ENCODE measurements around the gene PTPRK.
A peak's percentile ranks its signal among the peaks of the same experiment; 100 is the strongest.

Gene PTPRK

DNA sequence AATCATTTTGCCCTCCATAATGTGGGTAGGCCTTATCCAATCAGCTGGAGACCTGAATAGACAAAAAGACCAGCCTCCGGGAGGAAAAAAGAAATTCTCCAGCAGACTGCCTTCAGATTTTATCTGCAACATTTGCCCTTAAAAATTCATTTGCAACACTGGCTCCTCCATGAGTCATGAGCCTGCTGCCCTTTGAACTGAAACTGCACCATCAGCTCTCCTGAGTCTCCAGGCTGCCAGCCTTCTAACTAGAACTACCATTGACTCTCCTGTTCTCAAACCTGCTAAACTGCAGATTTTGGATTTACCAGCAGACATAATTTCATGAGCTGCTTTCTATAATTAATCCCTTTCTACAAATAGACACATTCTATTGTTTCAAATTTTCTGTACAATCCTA lies 395.7 kb downstream of the PTPRK start:
- DNase-seq, result peak; percentile 50

DNA sequence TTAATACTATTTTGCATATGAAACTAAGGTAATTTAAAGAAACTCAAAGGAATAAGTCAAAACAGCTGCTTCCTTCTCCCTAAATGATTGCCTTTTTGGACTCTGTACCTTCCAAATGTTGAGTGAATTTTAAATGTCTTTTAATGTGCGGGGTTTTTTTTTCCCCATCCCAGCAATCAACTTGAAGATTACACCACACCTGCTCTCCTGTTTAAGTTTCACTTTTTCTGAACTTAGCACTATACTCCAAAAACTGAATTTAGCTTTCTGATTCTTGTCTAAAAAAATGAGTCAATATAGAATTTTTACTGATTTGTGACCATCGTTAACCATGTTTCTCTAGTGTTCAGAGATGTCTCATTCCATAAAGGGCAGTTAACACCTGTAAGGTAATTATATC lies 398.8 kb downstream of the PTPRK start:
- DNase-seq, result no peak

DNA sequence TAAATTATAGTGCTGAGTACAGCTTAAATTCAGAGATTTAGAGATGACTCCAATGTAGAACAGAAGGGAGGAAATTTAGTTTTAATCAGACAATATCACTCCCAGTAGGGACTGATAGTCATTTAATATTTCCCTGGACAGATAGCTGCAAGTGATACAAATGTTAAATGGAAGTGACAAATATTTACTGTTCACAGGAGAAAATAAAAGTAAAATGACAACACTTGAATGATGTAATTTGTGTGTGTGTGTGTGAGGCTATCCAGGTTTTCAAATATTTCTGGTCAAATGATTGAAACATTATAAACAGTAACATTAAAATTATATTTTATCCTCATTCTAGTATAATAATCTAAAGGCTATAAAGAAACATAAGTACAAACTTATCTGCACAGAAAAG lies 399.2 kb downstream of the PTPRK start:
- DNase-seq, result no peak

DNA sequence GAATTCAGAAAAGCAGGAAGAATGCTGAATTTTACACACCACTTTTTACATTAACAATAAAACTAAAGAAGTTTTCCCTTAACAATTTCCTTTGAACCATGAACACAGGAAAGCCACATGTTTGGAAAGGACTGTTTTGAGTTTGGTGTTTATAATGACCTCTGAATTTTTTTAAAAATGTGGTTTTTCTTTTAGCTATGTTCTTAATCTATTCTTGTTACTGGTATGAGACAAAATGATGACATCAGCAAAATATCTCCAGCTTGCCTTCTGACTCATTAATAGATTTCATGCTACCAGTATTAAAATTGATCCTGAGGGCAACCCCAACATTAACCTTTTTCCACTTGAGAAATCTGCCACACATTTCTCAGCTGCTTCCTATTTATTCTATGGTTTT lies 402.0 kb downstream of the PTPRK start:
- DNase-seq, result no peak

DNA sequence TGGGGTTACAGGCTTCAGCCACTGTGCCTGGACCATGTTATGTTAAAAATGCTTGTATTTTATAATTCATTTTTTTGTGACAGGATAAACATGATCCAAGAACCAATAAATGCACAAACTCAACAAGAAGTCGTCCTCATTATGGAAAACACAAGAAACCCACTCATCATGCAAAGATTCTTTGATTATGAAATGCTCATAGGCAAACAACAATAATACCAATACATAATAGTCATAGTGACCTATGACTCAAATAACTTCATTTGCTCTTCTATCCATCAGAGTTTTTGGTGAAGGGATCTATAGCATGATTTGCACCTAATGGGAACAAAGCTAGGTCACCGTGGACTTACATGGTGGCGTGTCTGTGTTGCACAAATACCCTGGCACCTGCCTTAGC lies 402.5 kb downstream of the PTPRK start:
- DNase-seq, result no peak

DNA sequence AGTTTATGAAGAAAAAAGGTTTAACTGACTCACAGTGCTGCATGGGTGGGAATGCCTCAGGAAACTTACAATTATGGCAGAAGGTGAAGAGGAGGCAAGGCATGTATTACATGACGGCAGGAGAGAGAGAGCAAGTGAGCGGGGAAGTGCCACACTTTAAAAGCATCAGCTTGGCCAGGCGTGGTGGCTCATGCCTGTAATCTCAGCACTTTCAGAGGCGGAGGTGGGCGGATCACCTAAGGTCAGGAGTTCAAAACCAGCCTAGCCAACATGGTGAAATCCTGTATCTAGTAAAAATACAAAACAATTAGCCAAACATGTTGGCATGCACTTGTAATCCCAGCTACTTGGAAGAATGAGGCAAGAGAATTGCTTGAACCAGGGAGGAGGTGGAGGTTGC lies 406.2 kb downstream of the PTPRK start:
- no peak for DNase-seq

DNA sequence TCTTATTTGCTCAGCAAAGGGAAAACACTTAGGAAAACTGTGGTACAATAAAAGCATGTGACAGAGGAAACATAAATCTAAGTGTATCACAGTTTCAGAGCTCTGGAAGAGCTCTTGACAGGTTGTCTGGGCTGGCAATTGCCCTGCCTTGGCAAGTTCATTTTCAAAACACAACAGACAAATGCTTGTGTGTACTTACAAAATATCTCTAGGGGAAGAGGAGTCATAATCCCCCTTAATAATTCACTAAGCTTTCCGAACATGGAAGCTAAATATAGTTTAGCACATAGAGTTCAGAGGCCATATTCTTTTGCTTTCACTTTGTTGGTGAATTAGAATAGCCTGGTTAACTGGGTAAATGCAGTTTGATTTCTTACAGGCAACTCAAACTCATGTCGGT lies 407.9 kb downstream of the PTPRK start:
- no peak for DNase-seq

DNA sequence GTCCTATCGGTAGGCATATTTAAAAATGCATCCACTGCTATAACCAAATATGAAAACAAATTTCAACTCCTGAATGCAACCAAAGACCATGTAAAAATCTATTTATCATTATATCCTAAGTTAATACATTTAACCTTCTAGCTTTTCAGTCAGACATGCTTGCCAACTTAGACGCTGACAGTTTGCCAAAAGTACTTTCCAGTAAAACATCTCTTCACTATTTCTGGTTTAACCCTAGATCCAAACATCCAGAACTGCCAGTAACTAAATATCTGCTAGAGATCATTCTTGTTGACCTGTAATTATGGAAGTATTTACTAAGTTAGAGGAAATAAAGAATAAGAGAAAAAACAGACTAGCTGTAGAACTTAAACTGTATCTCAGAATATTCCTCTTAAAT lies 409.3 kb downstream of the PTPRK start:
- DNase-seq, result no peak

DNA sequence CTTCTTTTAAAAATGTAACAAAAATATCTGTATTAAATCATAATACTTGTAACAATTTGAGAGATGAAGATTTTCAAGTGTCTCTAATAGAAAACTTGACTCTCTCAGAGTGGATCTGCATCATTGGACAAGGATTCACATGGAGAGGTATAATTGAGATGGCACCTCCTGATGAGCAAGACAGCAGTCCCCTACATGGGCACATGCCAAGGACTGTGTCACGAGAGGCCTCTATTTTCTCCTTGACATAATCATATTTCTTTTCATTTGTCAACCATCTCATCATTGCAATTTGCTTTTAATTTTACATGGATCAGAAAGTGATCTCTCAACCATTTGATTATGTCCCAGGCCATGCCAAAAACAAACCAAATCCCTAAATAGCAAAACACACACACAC lies 412.7 kb downstream of the PTPRK start:
- no peak for DNase-seq

DNA sequence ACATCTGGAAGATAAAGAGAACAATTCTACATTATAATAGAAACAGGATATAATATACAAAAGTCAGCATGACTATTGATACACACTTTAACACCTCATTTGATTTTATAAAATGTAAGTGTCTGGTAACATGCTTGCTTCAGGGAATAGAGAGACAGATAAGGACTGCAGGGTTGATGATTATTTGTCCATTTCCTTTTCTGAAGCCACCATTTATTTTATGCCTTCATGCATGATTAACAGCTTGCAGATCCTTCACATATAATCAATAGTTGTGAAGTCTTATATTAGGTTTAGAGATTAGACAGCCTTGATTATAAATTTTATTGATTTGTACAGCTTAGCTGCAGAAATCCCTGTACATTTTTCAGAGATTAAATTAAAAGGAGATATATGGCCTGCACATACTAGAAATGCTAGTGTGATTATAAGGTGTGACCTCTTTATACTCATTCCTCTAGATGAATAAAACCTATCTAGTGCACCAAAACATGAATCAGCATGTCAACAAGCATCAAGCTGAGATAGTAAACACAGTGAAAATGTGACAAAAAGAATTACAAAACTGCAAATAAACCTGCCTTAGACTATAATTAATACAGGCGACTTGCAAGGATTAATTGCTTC lies 420.7 kb downstream of the PTPRK start:
- no peak for DNase-seq

DNA sequence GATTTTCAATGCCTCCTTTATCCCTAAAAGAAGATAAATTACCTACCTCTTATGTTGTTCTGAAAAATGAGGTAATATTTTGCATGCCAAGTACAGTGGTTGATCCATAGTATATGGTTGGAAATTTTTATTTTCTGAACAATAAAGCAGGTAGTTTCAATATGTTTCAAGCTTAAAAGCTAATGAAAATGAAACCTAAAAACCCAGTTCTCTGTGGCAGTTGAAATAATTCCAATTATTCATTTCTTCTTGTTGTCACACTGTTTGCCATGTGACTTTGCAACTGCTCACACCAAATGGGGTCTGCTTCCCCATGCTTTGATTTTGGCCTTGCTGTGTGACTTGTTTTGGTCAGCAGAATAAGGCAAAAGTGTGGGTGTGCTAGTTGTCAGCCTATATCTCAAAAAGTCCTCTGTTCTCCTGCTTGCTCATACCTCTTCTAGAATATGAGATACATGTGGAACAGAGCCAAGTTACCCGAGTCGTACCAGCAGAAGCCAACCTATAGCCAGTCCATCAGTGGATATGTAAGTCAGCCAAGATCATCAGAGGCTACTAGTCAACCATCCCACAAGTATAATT lies 422.3 kb downstream of the PTPRK start:
- no peak for DNase-seq

DNA sequence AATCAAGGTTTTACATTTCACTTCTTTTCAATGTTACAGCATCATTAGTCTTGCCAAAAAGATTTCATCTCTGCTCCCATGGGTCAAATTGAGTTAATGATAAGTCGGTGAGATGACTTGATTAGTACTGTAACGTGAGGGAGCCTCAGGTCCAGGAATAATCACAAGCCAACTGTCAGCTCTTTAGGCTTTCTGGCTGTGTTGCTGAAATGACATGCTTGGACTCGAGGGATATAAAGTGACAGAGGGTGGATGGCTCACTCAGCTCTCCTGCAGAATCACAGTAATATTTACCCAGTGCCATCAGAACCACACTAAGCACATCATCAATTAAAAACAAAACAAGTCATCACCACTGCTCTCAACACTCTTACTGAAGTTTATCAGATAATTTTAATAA lies 423.4 kb downstream of the PTPRK start:
- no peak for DNase-seq

DNA sequence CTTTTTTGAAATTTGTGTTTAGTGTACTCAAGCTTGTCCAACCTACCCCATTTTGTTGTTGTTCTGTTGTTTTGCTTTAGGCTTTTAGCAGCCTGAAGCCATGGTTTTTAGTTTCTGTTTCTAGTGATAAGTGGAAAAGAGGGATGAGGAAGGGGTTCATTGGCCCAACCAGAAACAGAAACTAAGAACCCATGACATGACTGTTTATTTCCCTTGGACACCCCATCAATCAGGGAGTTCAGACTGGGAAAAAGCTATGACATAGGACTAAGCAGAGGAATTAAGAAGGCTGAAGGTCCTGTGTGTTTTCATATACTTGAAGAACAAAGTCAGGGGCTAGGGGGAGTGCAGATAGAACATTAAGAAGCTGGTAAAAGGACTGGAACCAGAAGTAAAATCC lies 425.0 kb downstream of the PTPRK start:
- no peak for DNase-seq

DNA sequence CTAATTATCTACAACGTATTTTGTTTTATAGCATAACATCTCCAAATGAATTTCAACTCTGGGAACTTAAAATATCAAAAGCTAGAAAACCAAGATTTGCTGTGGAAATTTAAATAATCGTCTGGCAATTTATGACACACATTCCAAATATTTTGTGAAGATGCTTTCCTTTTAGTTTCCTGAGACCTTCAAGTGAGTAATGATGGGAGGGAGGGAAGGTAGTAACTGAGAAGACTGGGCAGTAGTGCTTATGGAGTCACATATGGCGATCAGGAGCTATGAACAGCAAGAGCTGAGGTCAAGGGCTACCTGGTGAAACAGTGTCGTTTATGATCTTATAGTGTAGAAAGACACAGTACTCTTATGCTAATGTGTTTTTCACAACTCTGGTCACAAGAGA lies 441.4 kb downstream of the PTPRK start:
- no peak for DNase-seq

DNA sequence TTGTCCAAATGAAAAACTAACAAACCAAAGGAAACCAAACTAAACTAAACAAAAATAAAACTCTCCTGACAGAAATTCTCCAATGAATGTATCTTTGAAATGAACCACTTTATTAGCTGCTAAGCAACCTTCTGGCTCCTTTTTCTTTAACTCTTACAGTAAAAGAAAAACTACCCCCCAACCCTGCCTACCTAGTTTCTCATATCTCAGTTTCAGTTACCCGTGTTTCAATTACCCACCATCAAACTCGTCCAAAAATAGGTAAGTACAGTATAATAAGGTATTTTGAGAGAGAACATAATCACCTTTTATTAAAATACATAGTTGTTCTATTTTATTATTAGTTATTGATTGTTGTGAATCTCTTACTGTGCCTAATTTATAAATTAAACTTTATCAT lies 442.1 kb downstream of the PTPRK start:
- no peak for DNase-seq

DNA sequence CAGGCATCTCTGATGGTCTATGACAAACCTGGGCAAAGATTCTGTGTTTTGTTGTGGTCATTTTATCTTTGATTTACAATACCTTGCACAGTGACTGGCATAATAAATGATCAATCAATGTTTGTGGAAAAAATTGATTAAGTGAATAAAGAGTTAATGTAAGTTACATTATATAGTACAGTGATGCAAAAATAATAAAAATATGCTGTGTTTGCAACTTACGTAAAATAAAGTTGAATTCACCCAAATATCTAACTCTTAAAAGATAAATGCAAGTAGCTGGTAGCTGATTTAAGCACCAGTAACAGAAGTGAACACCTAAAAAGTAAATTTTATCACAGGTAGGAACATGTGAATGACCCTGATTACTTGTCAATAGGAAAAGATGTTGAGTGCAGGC lies 443.6 kb downstream of the PTPRK start:
- no peak for DNase-seq

DNA sequence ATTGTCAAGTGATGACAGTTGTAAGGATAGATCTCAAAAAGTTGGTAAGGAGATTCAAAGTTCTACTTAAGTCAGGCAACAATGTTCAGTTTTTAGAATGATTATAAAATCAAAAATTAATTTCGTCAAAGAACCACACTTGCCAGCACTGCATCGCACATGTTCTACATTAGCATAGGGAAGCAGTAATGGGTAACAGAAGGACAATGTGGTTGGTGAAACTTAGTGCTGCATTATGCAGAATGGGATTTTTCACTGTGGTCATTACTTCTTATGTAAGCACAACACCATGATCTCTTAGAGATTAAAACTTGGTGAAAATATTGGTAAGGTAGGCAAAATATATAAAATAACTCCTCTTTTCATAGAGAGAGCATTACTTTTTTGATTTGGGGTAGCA lies 445.8 kb downstream of the PTPRK start:
- DNase-seq, result no peak

DNA sequence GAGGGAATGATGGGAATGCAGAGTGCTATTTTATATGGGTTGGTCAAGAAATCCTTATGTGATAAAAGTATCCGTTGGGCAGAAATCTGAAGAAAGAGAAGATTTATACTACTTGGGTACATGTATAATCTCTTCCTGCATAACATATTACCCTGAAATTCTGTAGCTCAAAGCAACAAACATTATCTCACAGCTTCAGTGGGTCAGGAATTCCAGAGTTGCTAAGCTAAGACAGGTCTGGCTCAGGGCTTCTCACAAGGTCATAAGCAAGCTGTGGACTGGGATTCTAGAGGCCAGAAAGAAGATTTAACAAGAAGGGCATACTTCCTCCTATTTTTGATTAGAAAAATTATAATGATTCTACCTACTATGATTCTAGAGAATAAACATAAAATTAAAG lies 447.0 kb downstream of the PTPRK start:
- no peak for DNase-seq

DNA sequence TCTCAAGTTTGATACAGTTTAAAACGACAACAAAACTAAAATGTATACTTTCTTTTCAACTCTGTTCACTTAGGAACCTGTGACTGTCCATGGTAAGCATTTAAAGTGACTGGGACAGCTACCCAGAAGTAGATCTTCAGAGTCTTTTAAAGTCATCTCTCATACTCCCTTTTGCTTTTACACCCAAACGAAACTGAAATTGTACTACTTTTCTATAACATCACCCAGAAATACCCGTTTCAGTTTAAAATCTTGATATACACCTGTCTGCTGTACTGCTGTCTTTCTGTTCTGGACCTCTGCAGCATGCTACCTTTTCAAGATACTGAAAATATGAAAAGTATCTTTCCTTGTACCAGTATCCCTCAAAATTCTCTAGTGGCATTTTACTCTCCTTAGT lies 449.2 kb downstream of the PTPRK start:
- no peak for DNase-seq

DNA sequence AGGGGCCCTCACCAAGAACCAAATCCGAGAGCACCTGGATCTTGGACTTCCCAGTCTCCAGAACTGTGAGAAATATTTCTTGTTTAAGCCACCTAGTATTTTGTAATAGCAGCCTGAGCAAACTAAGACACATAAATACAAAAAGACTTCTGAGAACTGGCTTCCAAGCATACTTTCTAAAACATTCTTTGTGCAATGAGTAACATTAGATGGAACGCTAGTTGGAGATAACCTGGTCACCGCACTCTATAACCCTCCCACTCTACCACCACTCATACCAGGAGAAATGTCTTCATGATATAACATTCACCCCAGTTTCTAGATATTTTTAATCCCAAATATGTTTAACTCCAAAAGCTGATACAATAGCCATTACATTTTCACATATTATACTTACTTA lies 450.0 kb downstream of the PTPRK start:
- no peak for DNase-seq

DNA sequence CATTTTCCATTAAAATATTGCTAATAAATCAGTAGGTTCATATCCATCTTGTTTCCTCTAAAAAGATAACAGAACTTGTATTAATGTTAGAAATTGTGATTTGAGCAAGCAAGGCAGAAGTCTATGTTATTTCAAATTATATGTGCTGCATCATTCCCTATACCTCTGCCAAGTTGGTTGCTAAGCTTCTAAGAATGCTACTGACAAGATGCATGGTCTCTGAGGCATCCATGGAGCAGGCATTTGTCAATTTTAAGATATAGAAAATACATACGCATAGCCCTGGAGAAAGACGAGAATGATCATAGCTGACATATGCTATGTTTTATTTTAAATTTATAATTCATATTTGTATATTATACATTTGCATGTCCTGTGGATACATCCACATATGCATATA lies 451.2 kb downstream of the PTPRK start:
- no peak for DNase-seq

DNA sequence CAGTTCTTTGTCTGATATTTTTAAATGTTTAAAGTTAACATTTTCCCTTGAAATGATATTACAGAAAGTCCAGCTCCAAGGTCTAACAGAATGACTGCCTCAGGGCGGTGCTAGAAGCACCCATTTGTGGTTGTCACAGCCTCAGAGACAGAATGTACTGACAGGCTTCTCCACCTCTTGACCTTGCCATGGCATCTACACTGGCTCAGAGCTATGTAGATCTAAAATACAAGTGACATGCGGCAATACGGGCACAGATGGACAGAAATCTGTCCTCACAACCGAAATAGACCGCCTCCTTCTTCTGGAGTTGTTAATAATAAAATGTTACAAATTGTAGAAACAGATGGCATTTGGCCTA lies 452.3 kb downstream of the PTPRK start:
- DNase-seq, result no peak

DNA sequence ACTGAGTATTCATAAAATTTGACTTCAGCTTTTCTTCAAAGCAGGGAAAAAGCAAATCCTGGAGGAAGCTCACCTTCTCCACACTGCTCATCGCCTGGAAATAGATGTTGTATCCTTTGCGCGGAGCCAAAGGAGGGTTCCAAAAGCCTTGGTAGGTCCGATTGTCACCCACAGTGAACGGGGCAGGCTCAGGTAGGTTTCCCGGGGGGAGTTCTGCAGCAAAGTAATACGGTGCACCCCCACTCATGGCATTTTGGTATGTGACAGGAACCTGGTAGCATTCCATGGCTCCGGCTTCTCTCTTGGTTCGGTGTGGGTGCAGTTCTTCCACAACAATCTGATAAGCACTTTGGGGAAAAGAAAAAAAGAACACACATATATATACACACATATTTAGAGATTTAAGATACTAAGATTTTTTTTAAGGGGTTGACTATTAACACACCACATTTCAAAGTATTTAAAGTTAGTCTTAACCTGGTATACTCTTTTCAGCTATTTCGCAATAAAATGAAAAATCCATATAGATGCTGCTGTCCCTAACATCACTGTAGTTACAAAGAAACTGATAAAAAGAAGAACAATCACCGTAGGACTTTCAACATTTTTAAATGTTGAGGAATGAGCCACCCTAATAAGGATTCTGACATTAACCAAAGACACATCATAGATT lies 452.8 kb downstream of the PTPRK start:
- no peak for DNase-seq

DNA sequence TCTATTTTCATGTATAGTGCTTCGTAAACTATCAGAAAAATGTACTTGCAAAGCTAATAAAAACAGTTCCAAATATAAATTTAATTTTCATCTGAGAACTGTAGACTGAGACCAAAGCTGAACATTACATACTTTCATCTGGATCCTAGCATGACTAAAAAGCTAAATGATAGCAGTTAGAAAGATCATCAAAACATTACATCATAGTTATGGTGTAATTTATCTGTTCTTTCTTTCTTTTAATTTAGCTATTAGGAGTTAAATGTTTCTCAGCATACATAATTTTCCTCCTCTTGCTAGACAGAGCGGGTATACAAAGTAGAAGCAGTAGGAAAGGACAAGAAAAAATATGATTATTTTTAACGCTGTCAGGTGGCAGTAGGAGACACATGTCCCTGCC lies 455.3 kb downstream of the PTPRK start:
- no peak for DNase-seq

DNA sequence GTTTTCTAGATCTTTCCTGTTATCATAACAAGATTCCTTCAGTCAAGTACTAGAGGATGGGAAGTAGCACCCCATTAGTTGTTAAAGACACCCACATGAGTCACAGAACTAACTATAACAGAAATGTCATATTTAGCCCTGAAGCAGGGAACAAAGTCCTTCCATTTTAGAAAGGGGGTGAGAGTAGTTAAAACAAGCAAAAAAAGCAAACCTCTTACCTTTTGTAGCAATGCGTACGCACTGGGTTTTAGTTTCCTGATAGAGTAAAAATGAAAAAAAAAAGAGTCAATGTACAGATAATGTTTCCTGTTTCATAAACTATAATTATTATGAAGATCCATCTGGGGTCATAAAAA lies 455.9 kb downstream of the PTPRK start:
- no peak for DNase-seq
